SH-SY5Y (cell line): ENCODE data around the gene MIER1.

Experiments used
- GATA2 ChIP-seq: IDR thresholded peaks from 2 replicates; pipeline ENCODE4 v1.6.1; 2011; ENCODE audit warnings: mild to moderate bottlenecking, low read depth, low read length
- GATA3 ChIP-seq: IDR thresholded peaks from 2 replicates; pipeline ENCODE4 v1.6.1; 2011; ENCODE audit warnings: low read depth, mild to moderate bottlenecking, low read length, moderate library complexity

DNA sequence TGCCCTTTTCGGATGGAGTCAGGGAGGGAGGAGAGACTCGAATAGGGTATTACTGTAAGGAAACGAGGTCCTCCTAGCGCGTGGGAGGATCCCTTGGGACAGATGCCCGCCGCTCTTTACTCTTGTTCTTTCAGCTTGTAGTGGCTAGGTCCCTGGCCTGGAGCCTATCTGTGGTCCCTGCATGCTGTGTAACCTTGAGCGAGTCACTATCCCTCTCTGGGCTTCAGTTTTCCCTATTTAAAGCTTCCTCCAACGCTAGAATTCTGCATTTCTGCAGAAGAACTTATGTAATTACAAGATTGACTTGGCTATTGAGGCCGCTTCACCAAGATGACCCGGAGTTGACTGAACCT lies 744 bp downstream of the MIER1 start:
- no peak for TF ChIP-seq GATA2
- TF ChIP-seq GATA3, result no peak
